H1 (cell line): ENCODE measurements around the gene RNF224. TPM values are rescaled to one million over a fixed set of nuclear protein-coding genes. Genes with fewer than 3 reads are reported as not detected.

Experiments used
- EGR1 ChIP-seq: IDR thresholded peaks from 2 replicates; pipeline ENCODE4 v1.6.1; 2011; ENCODE audit warnings: low read depth, low read length, borderline replicate concordance
- HDAC6 ChIP-seq: IDR thresholded peaks from one replicate; pipeline ENCODE4 v1.7.1; 2012; ENCODE audit warnings: low read depth, mild to moderate bottlenecking, inconsistent platforms, low read length, moderate library complexity
- POLR2AphosphoS5 ChIP-seq: IDR thresholded peaks from 2 replicates; pipeline ENCODE4 v1.6.1; 2011; ENCODE audit warnings: low read depth, low read length
- RBBP5 ChIP-seq: IDR thresholded peaks from 2 replicates; pipeline ENCODE4 v1.7.1; 2012; ENCODE audit warnings: low read depth, mild to moderate bottlenecking, inconsistent platforms, low read length, moderate library complexity, borderline replicate concordance
- TAF7 ChIP-seq: optimal IDR thresholded peaks from 2 replicates; pipeline ENCODE3; 2011; ENCODE audit warnings: low read depth, mild to moderate bottlenecking, inconsistent platforms, low read length, moderate library complexity, borderline replicate concordance
- TCF12 ChIP-seq: IDR thresholded peaks from 2 replicates; pipeline ENCODE4 v1.6.1; 2011; ENCODE audit warnings: low read depth, mild to moderate bottlenecking, low read length
- TEAD4 ChIP-seq: IDR thresholded peaks from 2 replicates; pipeline ENCODE4 v1.6.1; 2012; ENCODE audit warnings: low read depth, low read length, inconsistent platforms, mixed read lengths
- polyA plus RNA-seq, 7 experiments: library from polyadenylated mRNA; depleted of rRNA in 3 of 7; stranded (reverse) in 5 of 7; unstranded in 2 of 7; fragments of >200 nt in 5 of 7; fragments of 200-250 nt in 2 of 7; gene quantifications; 1 replicate in 5 of 7; 2 replicates in 1 of 7; 4 replicates in 1 of 7; pipeline versions ENCODE4 v1.2.1 to v1.2.3, GENCODE V29; 2011 to 2013; ENCODE audit warnings: missing spikeins in 2 of 7, mixed read lengths in 2 of 7
- total RNA-seq: library from RNA; stranded (reverse); fragmentation: NEBNext Ultra II Directional; extraction: Animal tissue kit (Norgen Biotek cat#: 25700); gene quantifications from 2 replicates; pipeline ENCODE4 v1.2.1, GENCODE V29; 2021
- TF ChIP-seq, protein P1 (sequence below): IDR thresholded peaks from 2 replicates; pipeline ENCODE4 v1.6.1; 2012; ENCODE audit warnings: inconsistent platforms

RNF224 gene
- total and polyA plus RNA-seq, 2 of the 8 experiments (the other 6 are each of a cell fraction or from before 2014, with no cell fraction given): 0.24 TPM; not detected in 1

GRCh38 chr9:137180491-137180890, 46.8 kb upstream of the RNF224 start (continued):
- no peak for TF ChIP-seq TAF7
- no peak for TF ChIP-seq HDAC6
- TF ChIP-seq RBBP5: no peak
- TF ChIP-seq, protein P1, sequence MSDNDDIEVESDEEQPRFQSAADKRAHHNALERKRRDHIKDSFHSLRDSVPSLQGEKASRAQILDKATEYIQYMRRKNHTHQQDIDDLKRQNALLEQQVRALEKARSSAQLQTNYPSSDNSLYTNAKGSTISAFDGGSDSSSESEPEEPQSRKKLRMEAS: no peak
- TF ChIP-seq TCF12: no peak
- no peak for TF ChIP-seq POLR2AphosphoS5
- no peak for TF ChIP-seq TEAD4
- TF ChIP-seq EGR1: no peak
- TF ChIP-seq, all 59 proteins: peak for 0
